Measurements from ENCODE around the gene SMARCAD1.
"Not testable (repeated sequence)": the region's sequence is repeated elsewhere in the genome, so short reads cannot be mapped to it uniquely, and the experiment has no call there.

The SMARCAD1 gene

DNA sequence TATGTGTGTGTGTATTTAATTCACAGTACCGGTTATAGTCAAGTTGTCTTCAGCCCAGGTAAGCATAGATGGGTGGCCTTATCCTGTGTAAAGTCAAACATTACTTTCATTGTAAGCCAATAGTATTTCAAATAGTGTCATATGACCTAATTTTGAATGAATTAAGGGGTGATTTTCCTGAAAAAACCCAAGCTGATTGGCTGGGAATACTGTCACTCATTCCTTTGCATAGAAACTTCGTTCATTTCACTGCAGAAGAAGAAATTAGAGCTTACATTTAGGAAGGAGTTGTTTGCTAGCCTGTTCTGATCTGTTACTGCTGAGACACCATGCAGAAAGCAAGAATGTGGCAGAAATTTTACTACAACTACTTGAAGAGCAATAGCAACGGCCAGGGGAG is 45.4 kb downstream of the SMARCAD1 start:
- Mint-ChIP-seq H3K4me1 (no peaks in the 10 kb centered on the region), H3K36me3 (peaks cover 37% of the 10 kb centered on the region), H3K9me3 (no peaks in the 10 kb centered on the region), H3K27ac (no peak overlapping the region), H3K27me3 (no peaks in the 10 kb centered on the region), H3K4me3 (no peak overlapping the region)
- no peak for DNase-seq
- CTCF ChIA-PET: no interaction called here

DNA sequence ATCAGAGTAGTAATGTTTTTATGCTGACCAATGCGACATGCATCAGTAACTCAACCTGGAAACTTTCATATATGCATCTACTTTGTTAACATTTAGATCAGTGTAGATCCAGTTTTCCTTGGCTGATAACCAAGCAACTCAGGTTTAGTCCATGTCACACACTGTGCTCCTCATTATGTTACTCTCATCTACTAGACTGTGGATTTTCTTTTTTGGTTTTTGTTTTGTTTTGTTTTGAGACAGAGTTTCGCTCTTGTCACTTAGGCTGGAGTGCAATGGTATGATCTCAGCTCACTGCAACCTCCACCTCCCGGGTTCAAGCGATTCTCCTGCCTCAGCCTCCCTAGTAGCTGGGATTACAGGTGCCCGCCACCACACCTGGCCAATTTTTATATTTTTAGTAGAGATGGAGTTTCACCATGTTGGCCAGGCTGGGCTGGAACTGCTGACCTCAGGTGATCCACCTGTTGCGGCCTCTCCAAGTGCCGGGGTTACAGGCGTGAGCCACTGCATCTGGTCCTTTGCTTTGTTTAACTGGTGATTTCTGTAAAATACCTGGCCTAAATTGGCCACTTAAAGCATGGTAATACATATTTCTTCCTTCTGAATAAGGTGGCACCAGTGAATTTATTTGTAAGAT is 48.6 kb downstream of the SMARCAD1 start:
- CTCF ChIA-PET: no interaction called here
- H3K27ac Mint-ChIP-seq: no peak overlapping the region
- H3K27me3 Mint-ChIP-seq: no peaks in the 10 kb centered on the region

DNA sequence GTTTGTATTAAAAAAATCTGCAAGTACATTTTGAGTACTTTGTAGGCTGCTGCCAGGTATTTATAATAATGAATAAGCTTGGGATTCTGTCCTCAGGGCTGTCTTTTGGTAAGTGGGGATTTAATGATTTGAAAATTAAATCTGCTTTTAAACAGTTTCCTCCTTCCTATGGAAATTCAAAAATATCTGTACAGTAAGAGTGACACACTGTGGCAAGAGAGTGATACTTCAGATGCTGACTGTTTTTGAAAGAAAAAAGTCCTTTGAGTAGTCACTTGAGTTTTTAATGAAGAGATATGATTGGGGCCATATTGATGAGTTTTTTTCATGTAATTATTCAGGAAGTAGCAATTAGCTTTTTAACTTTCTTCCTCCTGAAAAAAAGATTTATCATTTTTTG is 49.2 kb downstream of the SMARCAD1 start:
- no peaks in the 10 kb centered on the region for H3K27me3 Mint-ChIP-seq
- no peak overlapping the region for H3K4me3 Mint-ChIP-seq
- no peak for DNase-seq
- CTCF ChIA-PET: no interaction called here
- no peaks in the 10 kb centered on the region for H3K9me3 Mint-ChIP-seq
- peaks cover 30% of the 10 kb centered on the region for H3K36me3 Mint-ChIP-seq
- H3K27ac Mint-ChIP-seq: no peak overlapping the region
- H3K4me1 Mint-ChIP-seq: no peaks in the 10 kb centered on the region

More for the DNA sequence above, 48.6 kb downstream of the SMARCAD1 start:
- Mint-ChIP-seq H3K9me3 (no peaks in the 10 kb centered on the region), H3K4me3 (no peak overlapping the region), H3K4me1 (no peaks in the 10 kb centered on the region), H3K36me3 (peaks cover 30% of the 10 kb centered on the region)
- DNase-seq: no peak

DNA sequence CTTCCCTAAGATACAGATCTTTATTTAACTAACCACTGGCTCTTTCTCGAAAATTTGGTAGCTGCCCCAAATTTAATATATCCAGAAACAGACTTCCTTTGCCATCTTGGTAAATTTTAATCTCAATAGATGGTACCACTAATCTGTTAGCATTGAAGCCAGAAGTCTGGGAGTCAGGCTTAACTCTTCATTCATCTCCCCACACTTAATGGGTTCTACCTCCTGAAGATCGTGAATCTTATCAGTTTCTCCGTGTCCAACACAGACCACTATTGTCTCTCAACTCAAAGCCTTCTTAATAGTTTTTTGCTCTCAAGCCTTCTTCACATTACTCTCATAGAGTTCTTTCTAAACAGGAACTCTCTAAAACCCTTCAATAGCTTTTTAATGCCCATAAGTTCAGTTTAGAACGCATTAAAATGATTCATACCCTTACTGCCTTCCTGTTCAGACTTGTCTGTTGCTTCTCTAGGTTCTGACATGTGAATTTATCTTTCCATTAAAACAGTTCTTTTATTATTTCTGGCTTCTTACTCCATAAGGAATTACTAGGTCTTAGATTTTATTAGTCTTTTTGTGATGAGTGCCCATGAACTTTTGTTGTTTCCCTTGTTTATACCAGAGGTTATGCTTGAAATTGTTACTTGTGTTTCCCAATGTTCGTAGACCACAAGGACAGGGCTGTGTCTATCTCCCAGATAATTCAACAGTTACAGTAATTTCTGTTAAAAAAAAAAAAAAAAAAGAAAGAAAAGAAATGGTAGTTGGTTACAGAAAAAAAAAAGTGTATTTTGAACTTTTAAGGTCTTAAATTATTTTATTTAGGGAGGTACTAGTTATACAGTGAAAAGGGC is 54.7 kb downstream of the SMARCAD1 start:
- no peak for DNase-seq
- Mint-ChIP-seq H3K4me1 (no peaks in the 10 kb centered on the region), H3K27ac (no peak overlapping the region), H3K9me3 (no peaks in the 10 kb centered on the region), H3K27me3 (no peaks in the 10 kb centered on the region), H3K36me3 (peaks cover 27% of the 10 kb centered on the region), H3K4me3 (no peak overlapping the region)
- CTCF ChIA-PET: no interaction called here

DNA sequence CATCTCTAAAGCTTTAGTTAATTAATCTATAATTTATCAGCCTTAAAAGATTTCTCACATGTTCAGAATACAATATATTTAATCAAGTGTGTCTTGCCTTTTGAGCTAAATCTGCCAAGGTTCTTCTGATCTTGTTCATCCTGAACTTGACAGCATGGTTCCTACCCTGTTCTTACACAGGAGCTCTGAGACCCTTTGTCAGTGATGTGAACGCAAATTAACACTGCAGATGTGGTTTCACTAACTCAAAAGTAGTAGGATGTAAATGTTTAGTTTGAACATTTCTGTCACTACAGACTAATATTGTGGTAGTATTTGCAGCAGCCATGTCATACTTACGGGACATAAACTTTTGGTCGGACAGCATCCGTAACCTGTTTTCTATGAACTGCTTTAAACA is 59.4 kb downstream of the SMARCAD1 start:
- CTCF ChIA-PET: no interaction called here
- Mint-ChIP-seq H3K9me3 (no peaks in the 10 kb centered on the region), H3K4me3 (no peak overlapping the region), H3K27me3 (no peaks in the 10 kb centered on the region), H3K4me1 (no peaks in the 10 kb centered on the region), H3K36me3 (peaks cover 27% of the 10 kb centered on the region), H3K27ac (no peak overlapping the region)
- DNase-seq: no peak

DNA sequence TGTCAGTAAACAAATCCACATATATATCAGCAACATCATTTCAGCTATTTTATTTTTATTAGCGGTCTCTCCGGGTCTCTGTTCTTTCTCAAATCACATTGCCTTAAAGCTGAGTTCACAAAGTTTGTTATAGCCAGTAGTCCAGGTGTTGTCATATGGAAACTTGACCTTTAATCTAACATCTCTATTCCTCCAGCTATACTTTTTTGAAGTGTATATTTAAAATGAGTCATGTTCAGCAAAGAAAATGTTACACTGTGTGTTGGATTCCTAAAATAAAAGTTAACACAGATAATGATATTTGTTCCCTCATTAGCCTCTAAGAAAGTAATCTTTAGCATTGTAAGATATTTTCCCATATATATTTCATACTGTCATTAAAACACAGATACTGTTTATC is 63.6 kb downstream of the SMARCAD1 start:
- H3K27me3 Mint-ChIP-seq: no peaks in the 10 kb centered on the region
- H3K36me3 Mint-ChIP-seq: peaks cover 22% of the 10 kb centered on the region
- no peaks in the 10 kb centered on the region for H3K9me3 Mint-ChIP-seq
- no peak overlapping the region for H3K27ac Mint-ChIP-seq
- DNase-seq: no peak
- H3K4me1 Mint-ChIP-seq: no peaks in the 10 kb centered on the region
- no peak overlapping the region for H3K4me3 Mint-ChIP-seq
- CTCF ChIA-PET: interaction anchor here (0.8 kb wide), 1 partner anchor 136 kb away, joined by 3 read pairs; no protein-coding TSS in a partner anchor

DNA sequence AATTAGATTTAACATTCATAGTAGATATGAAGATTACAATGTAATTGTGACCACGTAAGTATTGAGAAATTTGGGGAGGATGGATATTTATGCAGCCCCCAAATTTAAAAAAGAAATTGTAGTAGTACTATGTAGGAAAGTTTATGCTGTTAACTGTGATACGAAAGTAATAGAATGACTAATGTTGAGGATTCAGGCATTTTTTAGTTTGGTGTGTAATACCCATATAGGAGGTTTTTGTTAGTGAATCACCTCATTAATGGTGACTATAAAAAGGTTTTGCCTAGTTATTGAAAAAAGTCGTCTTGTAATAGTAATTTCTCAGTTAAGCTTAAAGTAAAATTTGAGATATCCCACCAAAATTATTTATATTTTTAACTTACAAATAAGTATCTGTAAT is 67.2 kb downstream of the SMARCAD1 start:
- no peaks in the 10 kb centered on the region for H3K4me1 Mint-ChIP-seq
- no peak for DNase-seq
- no peaks in the 10 kb centered on the region for H3K27me3 Mint-ChIP-seq
- H3K36me3 Mint-ChIP-seq: peaks cover 31% of the 10 kb centered on the region
- H3K27ac Mint-ChIP-seq: no peak overlapping the region
- no peaks in the 10 kb centered on the region for H3K9me3 Mint-ChIP-seq
- CTCF ChIA-PET: no interaction called here
- H3K4me3 Mint-ChIP-seq: no peak overlapping the region

DNA sequence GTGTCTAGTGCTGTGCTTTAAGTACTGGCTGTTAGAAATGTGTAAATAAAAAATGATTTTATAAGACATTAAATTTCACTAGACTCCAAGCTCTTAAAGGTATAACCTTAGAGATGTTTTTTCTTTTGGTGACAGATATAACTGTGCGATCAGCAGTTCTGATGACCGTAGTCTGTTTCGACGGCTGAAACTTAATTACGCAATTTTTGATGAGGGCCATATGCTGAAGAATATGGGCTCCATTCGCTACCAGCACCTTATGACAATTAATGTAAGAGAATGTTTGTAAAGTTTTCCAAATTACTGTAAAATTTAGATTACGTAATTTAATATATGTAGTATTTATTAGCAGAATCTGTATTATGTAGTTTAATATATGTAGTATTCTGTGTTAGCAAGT is 68.5 kb downstream of the SMARCAD1 start:
- no peak for DNase-seq
- no peaks in the 10 kb centered on the region for H3K4me1 Mint-ChIP-seq
- H3K4me3 Mint-ChIP-seq: no peak overlapping the region
- H3K27me3 Mint-ChIP-seq: no peaks in the 10 kb centered on the region
- no peak overlapping the region for H3K27ac Mint-ChIP-seq
- peaks cover 29% of the 10 kb centered on the region for H3K36me3 Mint-ChIP-seq
- CTCF ChIA-PET: no interaction called here
- no peaks in the 10 kb centered on the region for H3K9me3 Mint-ChIP-seq

DNA sequence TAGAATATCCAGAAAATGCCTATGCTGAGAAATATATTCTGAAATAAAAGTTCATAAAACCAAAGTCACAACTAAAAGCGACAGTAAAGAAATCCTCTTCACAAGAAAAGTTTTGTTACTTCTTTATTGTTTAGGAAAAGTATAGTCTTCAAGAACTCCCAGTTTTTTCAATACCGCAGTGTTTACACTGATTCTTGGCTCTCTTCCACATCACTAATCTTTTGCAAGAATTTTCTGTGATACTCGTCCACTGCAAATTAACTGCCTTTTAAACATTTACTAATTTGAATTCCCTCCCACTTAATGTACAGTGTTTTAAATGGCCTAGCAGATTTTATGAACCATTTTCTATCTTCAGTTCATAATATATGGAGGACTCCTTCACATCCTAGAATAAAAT is 69.9 kb downstream of the SMARCAD1 start:
- no peaks in the 10 kb centered on the region for H3K9me3 Mint-ChIP-seq
- no peak overlapping the region for H3K4me3 Mint-ChIP-seq
- DNase-seq: no peak
- CTCF ChIA-PET: no interaction called here
- H3K4me1 Mint-ChIP-seq: no peaks in the 10 kb centered on the region
- H3K27me3 Mint-ChIP-seq: no peaks in the 10 kb centered on the region
- H3K36me3 Mint-ChIP-seq: peaks cover 30% of the 10 kb centered on the region
- no peak overlapping the region for H3K27ac Mint-ChIP-seq

DNA sequence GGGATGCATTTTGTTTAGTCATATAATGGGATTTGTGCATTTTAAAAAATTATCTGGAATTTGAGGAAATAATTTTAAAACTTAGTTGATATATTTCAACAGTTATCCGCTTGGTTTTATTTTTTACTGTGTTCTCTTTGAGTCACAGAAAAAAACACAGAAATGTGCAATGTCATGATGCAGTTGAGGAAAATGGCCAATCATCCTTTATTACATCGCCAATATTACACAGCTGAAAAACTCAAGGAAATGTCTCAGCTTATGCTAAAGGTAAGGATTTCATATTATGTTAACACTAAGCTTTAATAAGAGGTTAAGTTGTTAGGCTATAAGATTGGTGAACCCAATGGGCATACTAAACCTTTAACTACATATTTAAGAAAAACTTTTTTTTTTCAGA is 71.1 kb downstream of the SMARCAD1 start:
- Mint-ChIP-seq H3K36me3 (peaks cover 37% of the 10 kb centered on the region), H3K4me1 (no peaks in the 10 kb centered on the region), H3K9me3 (no peaks in the 10 kb centered on the region), H3K27ac (no peak overlapping the region), H3K4me3 (no peak overlapping the region), H3K27me3 (no peaks in the 10 kb centered on the region)
- no peak for DNase-seq
- CTCF ChIA-PET: no interaction called here

DNA sequence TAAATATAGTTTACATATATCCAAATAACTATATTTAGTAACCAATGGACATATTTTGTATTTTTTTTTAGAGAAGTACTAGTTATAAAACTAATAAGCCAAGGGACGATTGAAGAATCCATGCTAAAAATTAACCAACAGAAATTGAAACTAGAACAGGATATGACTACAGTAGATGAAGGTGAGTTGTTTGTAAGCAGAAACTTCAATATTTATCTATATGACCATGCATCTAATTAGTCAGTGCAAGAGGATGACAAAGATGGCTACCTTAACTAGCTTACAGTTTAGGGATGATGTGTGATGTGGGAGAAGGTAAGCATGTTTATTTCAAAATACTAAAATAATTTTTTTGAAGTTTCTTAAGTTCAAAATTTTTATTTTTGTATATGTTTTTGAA is 77.2 kb downstream of the SMARCAD1 start:
- Mint-ChIP-seq H3K9me3 (no peaks in the 10 kb centered on the region), H3K27ac (no peak overlapping the region), H3K27me3 (no peaks in the 10 kb centered on the region), H3K4me1 (no peaks in the 10 kb centered on the region), H3K36me3 (peaks cover 33% of the 10 kb centered on the region), H3K4me3 (no peak overlapping the region)
- DNase-seq: no peak
- CTCF ChIA-PET: no interaction called here

DNA sequence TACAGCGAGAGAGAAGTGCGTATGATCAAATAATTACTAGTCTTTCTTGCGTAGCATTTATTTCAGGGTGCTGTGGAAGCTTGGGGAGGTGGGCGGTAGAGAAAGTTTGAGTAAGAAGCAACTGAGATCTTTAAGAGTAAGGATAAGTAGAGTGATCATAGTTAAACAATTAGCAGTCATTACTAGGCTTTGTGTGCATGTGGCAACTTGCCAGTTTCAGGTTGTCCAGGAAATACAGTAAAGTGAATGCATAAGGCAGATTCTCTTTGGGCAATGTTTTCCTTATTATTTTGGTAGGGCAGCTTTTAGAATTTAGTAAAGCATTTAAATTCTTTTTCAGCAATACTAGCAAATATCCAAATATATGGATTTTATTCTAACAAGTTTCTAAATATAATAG is 78.0 kb downstream of the SMARCAD1 start:
- Mint-ChIP-seq H3K36me3 (peaks cover 37% of the 10 kb centered on the region), H3K4me1 (no peaks in the 10 kb centered on the region), H3K9me3 (no peaks in the 10 kb centered on the region), H3K4me3 (no peak overlapping the region), H3K27me3 (no peaks in the 10 kb centered on the region), H3K27ac (no peak overlapping the region)
- CTCF ChIA-PET: no interaction called here
- DNase-seq: no peak

DNA sequence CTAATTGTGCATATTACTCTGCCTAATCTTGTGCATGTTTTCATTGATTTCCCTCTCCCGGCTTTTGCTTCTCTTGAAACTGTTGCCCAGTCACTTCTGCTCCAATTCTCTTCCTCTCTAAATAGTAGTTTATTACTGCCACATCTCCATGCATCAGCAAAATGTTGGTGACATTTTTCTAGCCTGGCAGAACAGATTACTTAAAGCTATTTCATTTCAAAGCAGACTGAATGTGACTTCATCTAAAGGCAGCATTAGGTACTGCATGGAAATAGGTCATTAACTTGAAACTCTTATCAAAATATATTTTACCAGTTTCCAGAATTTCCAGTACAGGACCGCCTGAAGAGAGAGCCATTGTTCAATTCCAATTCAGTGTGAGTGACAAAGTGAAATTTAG is 82.6 kb downstream of the SMARCAD1 start:
- no peaks in the 10 kb centered on the region for H3K4me1 Mint-ChIP-seq
- H3K27me3 Mint-ChIP-seq: no peaks in the 10 kb centered on the region
- H3K27ac Mint-ChIP-seq: no peak overlapping the region
- DNase-seq: no peak
- H3K36me3 Mint-ChIP-seq: peaks cover 25% of the 10 kb centered on the region
- CTCF ChIA-PET: no interaction called here
- no peaks in the 10 kb centered on the region for H3K9me3 Mint-ChIP-seq
- no peak overlapping the region for H3K4me3 Mint-ChIP-seq

DNA sequence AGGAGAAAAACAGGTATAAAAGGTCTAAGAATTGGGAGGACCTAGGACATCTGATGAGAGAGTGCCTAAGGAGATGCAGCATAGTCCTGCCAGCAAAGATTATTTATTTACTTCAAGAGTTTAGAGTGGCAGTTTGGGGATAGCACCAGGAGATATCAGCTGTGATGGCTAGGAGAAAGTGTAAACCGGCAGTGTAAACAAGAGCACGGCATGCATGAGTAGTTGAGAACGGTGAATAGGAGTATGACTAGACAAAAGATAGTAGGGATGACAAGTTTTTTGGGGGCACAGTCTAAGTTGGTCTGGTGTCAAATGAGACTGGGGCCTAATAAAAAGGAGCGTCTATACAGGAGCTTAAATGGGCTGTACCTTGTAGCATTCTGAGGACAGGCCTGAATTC is 86.3 kb downstream of the SMARCAD1 start:
- CTCF ChIA-PET, H3K27me3 Mint-ChIP-seq, H3K4me1 Mint-ChIP-seq, H3K9me3 Mint-ChIP-seq, H3K4me3 Mint-ChIP-seq, DNase-seq, H3K27ac Mint-ChIP-seq: not testable (repeated sequence)
- peaks cover 13% of the 10 kb centered on the region for H3K36me3 Mint-ChIP-seq

DNA sequence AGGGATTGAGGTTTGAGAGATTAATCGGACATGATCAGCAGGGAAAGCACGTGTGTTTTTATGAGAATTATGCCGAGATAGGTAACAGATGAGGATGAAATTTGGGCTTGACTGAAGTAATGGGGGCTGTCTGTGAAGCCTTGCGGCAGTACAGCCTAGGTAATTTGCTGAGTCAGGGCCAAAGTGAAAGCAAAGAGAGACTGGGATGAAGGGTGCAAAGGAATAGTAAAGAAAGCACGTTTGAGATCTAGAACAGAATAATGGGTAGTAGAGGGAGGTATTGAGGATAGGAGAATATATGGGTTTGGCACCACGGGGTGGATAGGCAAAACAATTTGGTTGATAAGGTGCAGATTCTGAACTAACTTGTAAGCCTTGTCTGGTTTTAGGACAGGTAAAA is 87.8 kb downstream of the SMARCAD1 start:
- H3K4me3 Mint-ChIP-seq, H3K27ac Mint-ChIP-seq, CTCF ChIA-PET, DNase-seq, H3K4me1 Mint-ChIP-seq, H3K36me3 Mint-ChIP-seq, H3K27me3 Mint-ChIP-seq, H3K9me3 Mint-ChIP-seq: not testable (repeated sequence)

Data from activated naive CD4-positive, alpha-beta T cell treated with anti-CD3 and anti-CD28 coated beads, Interleukin-2, amount 10 ng/mL, durations not matched to agents 7 days and 5 days (primary cell).